SK-N-SH treated with all-trans-retinoic acid at 6 μM for 48 hours (cell line): ENCODE data around the gene SCD5.

Experiments
- ARNTL ChIP-seq: fragments of 450-650 bp; formaldehyde crosslinking; IDR thresholded peaks from 2 replicates; pipeline ENCODE4 v1.5.0; 2020; ENCODE audit warnings: low read depth, mild to moderate bottlenecking, moderate library complexity, borderline replicate concordance
- BACH2 ChIP-seq: fragments of 250-450 bp; sonication (Bioruptor Pico); IDR thresholded peaks from 2 replicates; pipeline ENCODE4 v1.9.0; 2021; ENCODE audit warnings: mild to moderate bottlenecking, borderline replicate concordance
- CREB5 ChIP-seq: fragments of 250-450 bp; sonication (Bioruptor Pico); IDR thresholded peaks from 2 replicates; pipeline ENCODE4 v1.5.1; 2020; ENCODE audit warnings: low read depth, mild to moderate bottlenecking, moderate library complexity
- ESRRG ChIP-seq: fragments of 250-450 bp; sonication (Bioruptor Pico); IDR thresholded peaks from 2 replicates; pipeline ENCODE4 v1.6.1; 2021; ENCODE audit warnings: mild to moderate bottlenecking
- PATZ1 ChIP-seq: fragments of 250-450 bp; sonication (Bioruptor Pico); IDR thresholded peaks from 2 replicates; pipeline ENCODE4 v1.8.0; 2020; ENCODE audit warnings: mild to moderate bottlenecking, moderate library complexity, borderline replicate concordance
- RARB ChIP-seq: fragments of 250-450 bp; sonication (Bioruptor Pico); IDR thresholded peaks from 2 replicates; pipeline ENCODE4 v1.8.0; 2021; ENCODE audit warnings: mild to moderate bottlenecking, moderate library complexity
- TCF4 ChIP-seq: fragments of 250-450 bp; sonication (Bioruptor Pico); IDR thresholded peaks from 2 replicates; pipeline ENCODE4 v1.8.0; 2021; ENCODE audit warnings: mild to moderate bottlenecking, moderate library complexity, borderline replicate concordance
- TSHZ2 ChIP-seq: fragments of 250-450 bp; sonication (Bioruptor Pico); IDR thresholded peaks from 2 replicates; pipeline ENCODE4 v1.5.0; 2020; ENCODE audit warnings: mild to moderate bottlenecking, moderate library complexity
- ZC3H10 ChIP-seq: fragments of 250-450 bp; sonication (Bioruptor Pico); IDR thresholded peaks from 2 replicates; pipeline ENCODE4 v1.5.1; 2021; ENCODE audit warnings: mild to moderate bottlenecking, moderate library complexity
- ZFP3 ChIP-seq: fragments of 250-450 bp; sonication (Bioruptor Pico); IDR thresholded peaks from 2 replicates; pipeline ENCODE4 v1.5.0; 2020; ENCODE audit warnings: mild to moderate bottlenecking, moderate library complexity
- ZFP30 ChIP-seq: fragments of 450-650 bp; formaldehyde crosslinking; IDR thresholded peaks from 2 replicates; pipeline ENCODE4 v1.5.0; 2022; ENCODE audit warnings: mild to moderate bottlenecking, moderate library complexity
- ZNF565 ChIP-seq: fragments of 450-650 bp; formaldehyde crosslinking; conservative IDR thresholded peaks from 2 replicates; pipeline ENCODE4 v1.5.0; 2020; ENCODE audit warnings: low read depth, mild to moderate bottlenecking, moderate library complexity

- TF ChIP-seq BACH2 (CRISPR knock-in tag) = no peak
- no peak for TF ChIP-seq ZFP3 (CRISPR knock-in tag)
- TF ChIP-seq ARNTL (CRISPR knock-in tag) = no peak
- no peak for TF ChIP-seq ZFP30 (CRISPR knock-in tag)
- no peak for TF ChIP-seq ZC3H10 (CRISPR knock-in tag)
- no peak for TF ChIP-seq RARB (CRISPR knock-in tag)
- no peak for TF ChIP-seq ESRRG
- no peak for TF ChIP-seq TSHZ2 (CRISPR knock-in tag)
- TF ChIP-seq TCF4 (CRISPR knock-in tag) = no peak
- no peak for TF ChIP-seq PATZ1 (CRISPR knock-in tag)
- TF ChIP-seq CREB5 = no peak
- no peak for TF ChIP-seq ZNF565
These were observed 89.6 kb downstream of the SCD5 start for GRCh38 chr4:82708982-82709381.
